Activated naive CD8-positive, alpha-beta T cell treated with anti-CD3 and anti-CD28 coated beads, Interleukin-2, amount 50 U/mL, for 24 hours (primary cell): ENCODE data around the gene CRYGS.
"Not testable (repeated sequence)": the region's sequence is repeated elsewhere in the genome, so short reads cannot be mapped to it uniquely, and the experiment has no call there.

Source experiments
- ATAC-seq: fragments of 150-1000 bp; cut with Tn5 transposase; one replicate; pipeline ENCODE4 v1.10.0; 2021
- DNase-seq: peaks from one replicate; pipeline ENCODE4 v3.0.0; 2021
- H3K27ac Mint-ChIP-seq: one replicate; pipeline ENCODE4 v1.8.0; 2021; ENCODE audit warnings: mild to moderate bottlenecking, mixed read lengths
- H3K27me3 Mint-ChIP-seq: one replicate; pipeline ENCODE4 v1.8.0; 2021; ENCODE audit warnings: mixed read lengths
- H3K36me3 Mint-ChIP-seq: one replicate; pipeline ENCODE4 v1.8.0; 2021; ENCODE audit warnings: low read depth, mixed read lengths
- H3K4me1 Mint-ChIP-seq: one replicate; pipeline ENCODE4 v1.8.0; 2021; ENCODE audit warnings: mixed read lengths
- H3K4me3 Mint-ChIP-seq: one replicate; pipeline ENCODE4 v1.8.0; 2021; ENCODE audit warnings: mild to moderate bottlenecking, moderate library complexity, mixed read lengths
- H3K9me3 Mint-ChIP-seq: one replicate; pipeline ENCODE4 v1.8.0; 2021; ENCODE audit warnings: mixed read lengths

CRYGS gene

GRCh38 chr3:186570096-186570940, 26.1 kb upstream of the CRYGS start, which contains the start of gene DNAJB11:
Gene DNAJB11 (plus strand): TSS chr3:186570720. CDS start chr3:186570898, 178 bp downstream.
- peaks cover 60% of the 10 kb centered on the region for H3K4me1 Mint-ChIP-seq
- H3K27ac Mint-ChIP-seq = peak within 1 kb of the TSS; percentile 91
- no peaks in the 10 kb centered on the region for H3K9me3 Mint-ChIP-seq
- ATAC-seq (peak; percentile 90), DNase-seq (peak; percentile 97)
- peak within 1 kb of the TSS; percentile 97 for H3K4me3 Mint-ChIP-seq
- peaks cover 28% of the 10 kb centered on the region for H3K36me3 Mint-ChIP-seq
- peaks cover 3% of the 10 kb centered on the region for H3K27me3 Mint-ChIP-seq

GRCh38 chr3:186569779-186570095, 25.6 kb upstream of the CRYGS start:
- Mint-ChIP-seq H3K36me3 (peaks cover 23% of the 10 kb centered on the region), H3K27me3 (peaks cover 3% of the 10 kb centered on the region), H3K4me1 (peaks cover 63% of the 10 kb centered on the region), H3K9me3 (no peaks in the 10 kb centered on the region), H3K27ac (peak overlapping the region; percentile 91), H3K4me3 (peak overlapping the region; percentile 97)
- DNase-seq (no peak), ATAC-seq (no peak)

GRCh38 chr3:186569361-186569760, 25.2 kb upstream of the CRYGS start:
- not testable (repeated sequence) for H3K27me3 Mint-ChIP-seq, ATAC-seq, DNase-seq, H3K9me3 Mint-ChIP-seq
- Mint-ChIP-seq H3K27ac (peak overlapping the region; percentile 91), H3K4me3 (peak overlapping the region; percentile 97), H3K36me3 (peaks cover 21% of the 10 kb centered on the region), H3K4me1 (peaks cover 63% of the 10 kb centered on the region)

- H3K9me3 Mint-ChIP-seq = no peaks in the 10 kb centered on the region
- peak within 1 kb of the TSS; percentile 85 for H3K27ac Mint-ChIP-seq
- ATAC-seq = peak; percentile 55
- peaks cover 3% of the 10 kb centered on the region for H3K27me3 Mint-ChIP-seq
- DNase-seq = peak; percentile 96
- H3K4me3 Mint-ChIP-seq = peak within 1 kb of the TSS; percentile 97
- H3K4me1 Mint-ChIP-seq = peaks cover 63% of the 10 kb centered on the region
- H3K36me3 Mint-ChIP-seq = peaks cover 17% of the 10 kb centered on the region
Measured at GRCh38 chr3:186567072-186567921, 23.1 kb upstream of the CRYGS start, which contains the start of gene TBCCD1. Gene TBCCD1 (minus strand): TSS chr3:186567339. CDS start chr3:186564329, 3,010 bp downstream.

GRCh38 chr3:186566772-186567071, 22.5 kb upstream of the CRYGS start:
- Mint-ChIP-seq H3K27ac (peak overlapping the region; percentile 85), H3K36me3 (peaks cover 23% of the 10 kb centered on the region), H3K4me3 (peak overlapping the region; percentile 97), H3K4me1 (peaks cover 62% of the 10 kb centered on the region), H3K27me3 (peaks cover 3% of the 10 kb centered on the region), H3K9me3 (no peaks in the 10 kb centered on the region)
- DNase-seq (no peak), ATAC-seq (no peak)

- Mint-ChIP-seq H3K27me3 (no peaks in the 10 kb centered on the region), H3K27ac (no peak overlapping the region), H3K9me3 (no peaks in the 10 kb centered on the region), H3K4me3 (no peak overlapping the region), H3K36me3 (peaks cover 28% of the 10 kb centered on the region), H3K4me1 (peaks cover 58% of the 10 kb centered on the region)
- no peak for DNase-seq
- ATAC-seq = no peak
Measured at GRCh38 chr3:186564586-186564985, 20.4 kb upstream of the CRYGS start.

- ATAC-seq = no peak
- Mint-ChIP-seq H3K27ac (no peak overlapping the region), H3K4me1 (peaks cover 2% of the 10 kb centered on the region), H3K9me3 (no peaks in the 10 kb centered on the region), H3K36me3 (peaks cover 40% of the 10 kb centered on the region), H3K4me3 (no peak overlapping the region), H3K27me3 (no peaks in the 10 kb centered on the region)
- no peak for DNase-seq
Measured at GRCh38 chr3:186552408-186553031, 8.3 kb upstream of the CRYGS start.

GRCh38 chr3:186551387-186551786, 7.2 kb upstream of the CRYGS start:
- Mint-ChIP-seq H3K9me3 (no peaks in the 10 kb centered on the region), H3K27ac (no peak overlapping the region), H3K36me3 (peaks cover 35% of the 10 kb centered on the region), H3K4me1 (no peaks in the 10 kb centered on the region), H3K27me3 (no peaks in the 10 kb centered on the region), H3K4me3 (no peak overlapping the region)
- no peak for DNase-seq
- ATAC-seq = no peak

- H3K27ac Mint-ChIP-seq = no peak overlapping the region
- no peaks in the 10 kb centered on the region for H3K4me1 Mint-ChIP-seq
- H3K36me3 Mint-ChIP-seq = peaks cover 28% of the 10 kb centered on the region
- no peak for ATAC-seq
- no peak overlapping the region for H3K4me3 Mint-ChIP-seq
- no peak for DNase-seq
- no peaks in the 10 kb centered on the region for H3K27me3 Mint-ChIP-seq
- H3K9me3 Mint-ChIP-seq = no peaks in the 10 kb centered on the region
Measured at GRCh38 chr3:186549497-186549896, 5.3 kb upstream of the CRYGS start.

GRCh38 chr3:186540835-186541226, 3.3 kb downstream of the CRYGS start:
- H3K9me3 Mint-ChIP-seq = no peaks in the 10 kb centered on the region
- no peak overlapping the region for H3K4me3 Mint-ChIP-seq
- no peak for DNase-seq
- H3K36me3 Mint-ChIP-seq = peaks cover 6% of the 10 kb centered on the region
- no peak for ATAC-seq
- H3K27ac Mint-ChIP-seq = peak overlapping the region; percentile 50
- H3K27me3 Mint-ChIP-seq = no peaks in the 10 kb centered on the region
- peaks cover 55% of the 10 kb centered on the region for H3K4me1 Mint-ChIP-seq

- ATAC-seq = peak; percentile 75
- peak; percentile 81 for DNase-seq
- Mint-ChIP-seq H3K27me3 (no peaks in the 10 kb centered on the region), H3K36me3 (peaks cover 6% of the 10 kb centered on the region), H3K4me1 (peaks cover 60% of the 10 kb centered on the region), H3K4me3 (no peak overlapping the region), H3K27ac (peak overlapping the region; percentile 50), H3K9me3 (no peaks in the 10 kb centered on the region)
Measured at GRCh38 chr3:186540221-186540834, 3.9 kb downstream of the CRYGS start.

- Mint-ChIP-seq H3K9me3 (no peaks in the 10 kb centered on the region), H3K27ac (peak overlapping the region; percentile 60), H3K27me3 (no peaks in the 10 kb centered on the region), H3K4me1 (peaks cover 76% of the 10 kb centered on the region), H3K4me3 (no peak overlapping the region), H3K36me3 (peaks cover 2% of the 10 kb centered on the region)
- DNase-seq (no peak), ATAC-seq (peak; percentile 4)
Measured at GRCh38 chr3:186538779-186539178, 5.4 kb downstream of the CRYGS start.

GRCh38 chr3:186536883-186537844, 7.0 kb downstream of the CRYGS start:
- H3K27me3 Mint-ChIP-seq = no peaks in the 10 kb centered on the region
- peaks cover 92% of the 10 kb centered on the region for H3K4me1 Mint-ChIP-seq
- peak overlapping the region; percentile 87 for H3K27ac Mint-ChIP-seq
- no peak for DNase-seq
- ATAC-seq = no peak
- peaks cover 2% of the 10 kb centered on the region for H3K36me3 Mint-ChIP-seq
- H3K4me3 Mint-ChIP-seq = peak overlapping the region; percentile 33
- H3K9me3 Mint-ChIP-seq = no peaks in the 10 kb centered on the region
